ENCODE measurements around the gene ARHGDIB. TPM values are rescaled to one million over a fixed set of nuclear protein-coding genes. Genes with fewer than 3 reads are reported as not detected.

ARHGDIB gene
- total RNA-seq, 1 donor from 2014 or later: 217 TPM

DNA sequence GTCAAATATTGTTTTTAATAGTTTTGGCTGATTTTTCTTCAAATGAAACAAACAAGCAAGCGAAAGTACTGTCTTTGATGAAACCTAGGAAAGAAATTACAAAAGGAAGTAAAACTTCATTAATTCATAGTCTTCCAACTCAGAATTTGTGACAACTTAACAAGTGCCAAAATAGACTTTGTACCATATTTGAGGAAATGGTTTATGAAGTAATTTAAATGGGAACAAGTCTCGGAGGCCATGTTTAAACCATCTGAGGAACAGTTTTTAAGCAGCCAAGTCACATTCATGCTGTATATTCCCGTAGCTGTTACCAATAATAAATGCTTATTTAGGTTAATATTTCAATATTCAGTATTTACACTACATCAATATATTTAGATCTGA lies 745 bp upstream of the ARHGDIB start:
- no peak for DNase-seq (ENCODE audit: low spot score)
- H3K36me3 Mint-ChIP-seq (ENCODE audit: low read depth, unreplicated experiment): peaks cover 4% of the 10 kb centered on the region
- no peak overlapping the region for H3K4me3 Mint-ChIP-seq (ENCODE audit: unreplicated experiment)
- H3K27me3 Mint-ChIP-seq (ENCODE audit: unreplicated experiment): peaks cover 1% of the 10 kb centered on the region
- TF ChIP-seq, protein P1, sequence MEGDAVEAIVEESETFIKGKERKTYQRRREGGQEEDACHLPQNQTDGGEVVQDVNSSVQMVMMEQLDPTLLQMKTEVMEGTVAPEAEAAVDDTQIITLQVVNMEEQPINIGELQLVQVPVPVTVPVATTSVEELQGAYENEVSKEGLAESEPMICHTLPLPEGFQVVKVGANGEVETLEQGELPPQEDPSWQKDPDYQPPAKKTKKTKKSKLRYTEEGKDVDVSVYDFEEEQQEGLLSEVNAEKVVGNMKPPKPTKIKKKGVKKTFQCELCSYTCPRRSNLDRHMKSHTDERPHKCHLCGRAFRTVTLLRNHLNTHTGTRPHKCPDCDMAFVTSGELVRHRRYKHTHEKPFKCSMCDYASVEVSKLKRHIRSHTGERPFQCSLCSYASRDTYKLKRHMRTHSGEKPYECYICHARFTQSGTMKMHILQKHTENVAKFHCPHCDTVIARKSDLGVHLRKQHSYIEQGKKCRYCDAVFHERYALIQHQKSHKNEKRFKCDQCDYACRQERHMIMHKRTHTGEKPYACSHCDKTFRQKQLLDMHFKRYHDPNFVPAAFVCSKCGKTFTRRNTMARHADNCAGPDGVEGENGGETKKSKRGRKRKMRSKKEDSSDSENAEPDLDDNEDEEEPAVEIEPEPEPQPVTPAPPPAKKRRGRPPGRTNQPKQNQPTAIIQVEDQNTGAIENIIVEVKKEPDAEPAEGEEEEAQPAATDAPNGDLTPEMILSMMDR (IDR thresholded peaks at IDR 0.05; ENCODE audit: unreplicated experiment): no peak
- H3K9me3 Mint-ChIP-seq (ENCODE audit: unreplicated experiment): no peaks in the 10 kb centered on the region
- peaks cover 27% of the 10 kb centered on the region for H3K4me1 Mint-ChIP-seq (ENCODE audit: unreplicated experiment)
- H3K27ac Mint-ChIP-seq (ENCODE audit: unreplicated experiment): no peak overlapping the region

DNA sequence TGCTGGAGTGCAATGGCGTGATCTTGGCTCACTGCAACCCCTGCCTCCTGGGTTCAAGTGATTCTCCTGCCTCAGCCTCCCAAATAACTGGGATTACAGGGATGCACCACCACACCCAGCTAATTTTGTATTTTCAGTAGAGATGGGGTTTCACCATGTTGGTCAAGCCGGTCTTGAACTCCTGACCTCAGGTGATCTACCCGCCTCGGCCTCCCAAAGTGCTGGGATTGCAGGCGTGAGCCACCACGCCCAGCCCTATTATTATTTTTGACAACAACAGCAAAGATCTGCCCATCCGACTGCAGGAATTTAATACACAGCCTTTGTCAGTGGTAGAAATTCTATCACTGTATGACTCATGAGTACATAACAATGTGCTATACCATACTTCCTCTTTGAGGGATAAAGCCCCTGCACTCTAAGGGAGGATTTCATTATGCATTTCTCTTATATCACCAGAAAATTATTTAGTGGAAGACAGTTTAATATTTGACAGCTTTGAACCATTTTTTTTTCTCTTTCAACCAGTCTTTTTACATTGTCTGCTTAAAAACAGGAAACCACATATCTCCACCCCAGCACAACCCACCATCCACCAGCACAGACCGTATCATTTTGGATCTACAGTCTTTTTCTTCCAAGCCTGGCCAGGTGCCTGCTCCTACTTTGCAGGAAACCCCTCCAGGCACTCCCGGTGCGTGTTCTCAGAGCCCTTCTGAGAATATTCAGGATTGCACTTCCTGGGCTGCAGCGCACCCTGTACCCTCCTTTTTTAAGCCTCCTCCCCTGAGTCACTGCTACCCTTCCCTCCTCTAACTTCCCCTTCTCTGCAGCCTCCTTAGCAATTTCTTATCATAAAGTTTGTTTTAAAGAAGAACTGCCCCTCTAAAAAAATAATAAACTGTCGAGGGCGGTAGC lies 594 bp downstream of the ARHGDIB start:
- H3K4me1 Mint-ChIP-seq (ENCODE audit: unreplicated experiment): peaks cover 27% of the 10 kb centered on the region
- peak overlapping the region; percentile 98 for H3K27ac Mint-ChIP-seq (ENCODE audit: unreplicated experiment)
- H3K4me3 Mint-ChIP-seq (ENCODE audit: unreplicated experiment): peak overlapping the region; percentile 91
- no peaks in the 10 kb centered on the region for H3K9me3 Mint-ChIP-seq (ENCODE audit: unreplicated experiment)
- peaks cover 4% of the 10 kb centered on the region for H3K36me3 Mint-ChIP-seq (ENCODE audit: low read depth, unreplicated experiment)
- TF ChIP-seq, protein P1 (IDR thresholded peaks at IDR 0.05; ENCODE audit: unreplicated experiment): no peak
- H3K27me3 Mint-ChIP-seq (ENCODE audit: unreplicated experiment): peaks cover 1% of the 10 kb centered on the region
- DNase-seq (ENCODE audit: low spot score): no peak

DNA sequence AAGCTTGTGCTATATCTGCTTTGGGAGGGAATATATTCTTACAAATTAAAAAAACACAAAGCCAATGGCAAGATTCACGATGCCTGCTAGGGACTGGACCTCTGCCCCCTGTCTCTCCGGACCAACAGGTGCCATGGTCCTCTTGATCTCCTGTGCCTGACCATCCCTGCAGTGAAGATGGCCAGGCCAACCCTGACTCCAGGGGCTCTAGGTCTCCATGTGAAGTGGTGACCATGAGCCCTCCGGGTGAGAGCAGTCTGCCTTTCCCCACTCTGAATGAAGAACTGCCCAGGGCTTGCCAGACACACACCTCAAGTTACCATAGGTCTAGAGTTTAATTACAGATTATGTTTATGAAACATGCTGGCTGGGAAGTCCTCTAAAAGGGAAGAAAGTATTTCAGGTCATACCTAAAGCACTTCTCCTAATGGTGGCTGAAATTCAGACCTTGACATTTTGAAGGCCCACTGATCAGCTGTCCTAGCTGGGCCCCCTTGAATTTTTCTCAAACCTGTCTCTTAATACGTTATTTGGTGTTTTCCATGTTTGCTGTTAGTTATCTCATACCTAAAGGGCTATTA lies 1.4 kb downstream of the ARHGDIB start:
- Mint-ChIP-seq H3K4me1 (ENCODE audit: unreplicated experiment) (peaks cover 27% of the 10 kb centered on the region), H3K4me3 (ENCODE audit: unreplicated experiment) (peak overlapping the region; percentile 17), H3K9me3 (ENCODE audit: unreplicated experiment) (no peaks in the 10 kb centered on the region), H3K27me3 (ENCODE audit: unreplicated experiment) (peaks cover 1% of the 10 kb centered on the region), H3K36me3 (ENCODE audit: low read depth, unreplicated experiment) (peaks cover 4% of the 10 kb centered on the region), H3K27ac (ENCODE audit: unreplicated experiment) (no peak overlapping the region)
- no peak for DNase-seq (ENCODE audit: low spot score)
- TF ChIP-seq, protein P1 (IDR thresholded peaks at IDR 0.05; ENCODE audit: unreplicated experiment): no peak

DNA sequence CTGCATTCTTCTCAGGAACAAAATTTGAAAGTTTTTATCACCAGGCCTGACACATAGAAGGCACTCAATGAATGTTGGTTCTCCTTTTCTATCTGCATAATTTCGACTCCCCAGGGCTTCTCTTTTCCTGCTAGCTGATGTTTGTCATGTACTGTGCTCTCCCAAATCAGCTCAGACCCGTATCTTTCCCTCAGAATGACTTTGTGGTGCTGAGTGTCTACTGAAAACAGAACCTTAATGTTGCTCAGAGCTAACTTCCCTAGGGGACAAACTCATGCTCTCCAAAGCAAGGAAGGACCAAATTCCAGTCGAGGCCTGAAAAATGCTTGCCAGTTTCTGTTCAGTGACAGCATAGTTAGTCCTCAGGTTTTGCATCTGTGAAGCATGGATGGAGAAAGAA lies 1.9 kb downstream of the ARHGDIB start:
- Mint-ChIP-seq H3K4me3 (ENCODE audit: unreplicated experiment) (peak overlapping the region; percentile 17), H3K36me3 (ENCODE audit: low read depth, unreplicated experiment) (peaks cover 4% of the 10 kb centered on the region), H3K27ac (ENCODE audit: unreplicated experiment) (no peak overlapping the region), H3K27me3 (ENCODE audit: unreplicated experiment) (peaks cover 1% of the 10 kb centered on the region), H3K4me1 (ENCODE audit: unreplicated experiment) (peaks cover 30% of the 10 kb centered on the region), H3K9me3 (ENCODE audit: unreplicated experiment) (no peaks in the 10 kb centered on the region)
- TF ChIP-seq, protein P1 (IDR thresholded peaks at IDR 0.05; ENCODE audit: unreplicated experiment): no peak
- DNase-seq (ENCODE audit: low spot score): no peak

DNA sequence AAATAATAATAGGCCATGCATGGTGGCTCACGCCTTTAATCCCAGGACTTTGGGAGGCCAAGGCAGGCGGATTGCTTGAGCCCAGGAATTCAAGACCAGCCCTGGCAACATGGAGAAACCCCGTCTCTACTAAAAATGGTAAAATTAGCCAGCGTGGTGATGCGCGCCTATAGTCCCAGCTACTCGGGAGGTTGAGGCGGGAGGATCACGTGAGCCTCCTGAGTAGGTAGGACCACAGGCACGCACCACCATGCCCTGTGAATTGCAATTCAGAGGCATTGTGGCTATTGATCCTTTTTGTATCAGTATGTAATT lies 2.3 kb downstream of the ARHGDIB start:
- TF ChIP-seq, protein P1 (IDR thresholded peaks at IDR 0.05; ENCODE audit: unreplicated experiment): no peak
- Mint-ChIP-seq H3K27me3 (ENCODE audit: unreplicated experiment) (peaks cover 1% of the 10 kb centered on the region), H3K4me3 (ENCODE audit: unreplicated experiment) (peak overlapping the region; percentile 17), H3K27ac (ENCODE audit: unreplicated experiment) (no peak overlapping the region), H3K9me3 (ENCODE audit: unreplicated experiment) (no peaks in the 10 kb centered on the region), H3K36me3 (ENCODE audit: low read depth, unreplicated experiment) (peaks cover 4% of the 10 kb centered on the region), H3K4me1 (ENCODE audit: unreplicated experiment) (peaks cover 31% of the 10 kb centered on the region)
- DNase-seq (ENCODE audit: low spot score): no peak

Measured in endothelial cell (in vitro differentiated cells).